Stimulated activated CD4-positive, alpha-beta T cell treated with anti-CD3 and anti-CD28 coated beads, Interleukin-2, amount 100 ng/mL, for 24 hours (primary cell): ENCODE measurements around the gene ZNF624.
A peak's percentile ranks its signal among the peaks of the same experiment; 100 is the strongest.
"Not testable (repeated sequence)": the region's sequence is repeated elsewhere in the genome, so short reads cannot be mapped to it uniquely, and the experiment has no call there.

Experiments
- DNase-seq, 2 donors: peaks; one replicate each; pipeline ENCODE4 v3.0.0-alpha.2; 2020

Gene ZNF624

DNA sequence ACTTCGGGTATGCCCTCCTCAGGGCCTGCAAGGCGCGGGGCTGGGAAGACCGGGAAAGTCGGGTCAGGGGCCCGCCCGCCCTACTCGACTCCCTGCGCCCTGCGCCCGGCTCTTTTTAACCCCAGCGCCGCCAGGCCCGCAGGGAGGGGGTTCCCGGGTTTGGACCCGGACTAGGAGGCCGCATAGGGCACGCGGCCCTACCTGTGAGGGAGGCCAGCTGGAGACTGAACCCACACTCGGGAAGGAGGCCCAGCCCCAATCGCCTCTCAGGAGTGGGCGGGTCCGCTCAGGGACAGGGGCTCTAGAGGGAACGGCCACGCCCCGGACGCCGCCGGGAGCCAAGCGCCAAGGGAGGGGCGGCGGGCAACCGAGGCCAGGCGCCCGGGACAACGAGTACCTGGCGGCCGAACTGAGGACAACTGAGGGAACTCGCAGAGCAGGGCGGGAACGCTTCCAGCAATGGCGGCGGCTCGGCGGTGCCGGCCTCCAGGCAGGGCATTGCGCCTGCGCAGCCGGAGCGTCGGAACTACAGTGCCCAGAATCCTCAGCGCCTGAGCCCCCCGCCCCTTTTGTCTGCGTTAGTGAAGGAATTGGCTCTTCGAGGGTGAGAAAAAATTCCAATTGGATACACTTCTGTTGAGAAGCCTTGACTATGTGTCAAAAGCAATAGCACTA is at the start of gene ZNF624:
Gene ZNF624, minus strand, starts transcription at position 484 of the 675 bp plus-strand sequence.
- DNase-seq, result peak; percentile 88 to 93

DNA sequence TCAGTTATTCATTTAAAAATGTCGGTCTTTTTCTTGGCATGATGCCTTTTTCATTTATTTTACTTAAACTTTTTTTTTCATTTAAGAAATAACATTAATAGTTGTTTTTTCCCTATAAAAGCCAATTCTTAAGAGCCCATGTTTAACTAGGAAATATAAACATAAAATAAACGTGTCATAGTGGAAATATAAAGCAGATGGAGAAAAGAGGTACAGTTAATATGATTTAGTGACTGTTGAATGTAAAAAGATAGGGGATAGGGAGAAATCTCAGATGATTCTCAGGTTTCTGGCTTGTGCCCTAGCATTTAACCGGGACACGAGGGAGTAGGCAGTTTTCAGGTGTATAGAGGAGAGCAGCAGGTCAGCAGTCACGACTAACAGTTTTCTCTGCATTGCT is 44.0 kb upstream of the ZNF624 start:
- DNase-seq, result not testable (repeated sequence)

DNA sequence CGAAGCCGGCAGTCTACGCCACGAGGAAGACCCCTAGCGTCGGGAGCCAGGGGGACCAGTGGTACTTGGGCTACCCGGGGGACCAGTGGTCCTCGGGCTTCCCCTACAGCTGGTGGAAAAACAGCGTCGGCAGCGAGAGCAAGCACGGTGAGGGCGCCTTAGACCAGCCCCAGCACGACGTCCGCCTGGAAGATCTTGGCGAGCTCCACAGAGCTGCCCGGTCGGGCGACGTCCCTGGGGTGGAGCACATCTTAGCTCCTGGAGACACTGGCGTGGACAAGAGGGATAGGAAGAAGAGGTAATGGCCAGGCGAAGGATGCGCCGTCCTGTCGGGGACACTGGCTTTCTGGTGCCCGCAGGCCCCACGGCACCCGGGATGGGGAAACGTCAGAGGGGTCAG is 36.8 kb upstream of the ZNF624 start:
- not testable (repeated sequence) for DNase-seq

DNA sequence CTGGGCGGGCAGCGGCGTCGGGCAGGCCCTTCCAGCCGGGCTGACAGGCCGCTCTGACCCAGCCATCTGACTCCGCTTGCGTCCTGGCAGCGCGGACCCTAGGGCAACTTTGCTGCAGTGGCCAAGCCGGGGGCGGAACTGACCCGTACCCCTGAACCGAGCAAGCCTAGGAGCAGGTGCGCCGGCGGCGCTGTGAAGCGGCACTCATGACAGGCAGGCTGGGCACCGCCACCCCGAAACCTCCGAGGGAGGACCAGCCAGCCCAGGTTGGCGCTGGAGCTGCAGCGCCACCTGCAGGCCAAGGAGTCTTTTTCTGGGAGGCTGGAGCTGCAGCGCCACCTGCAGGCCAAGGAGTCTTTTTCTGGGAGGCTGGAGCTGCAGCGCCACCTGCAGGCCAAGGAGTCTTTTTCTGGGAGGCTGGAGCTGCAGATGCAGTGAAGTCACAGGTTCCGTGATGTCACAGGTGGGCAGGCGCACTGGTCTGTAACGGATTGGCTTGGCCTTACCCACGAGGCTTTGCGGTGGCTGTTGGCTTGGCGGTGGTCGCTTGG is 36.2 kb upstream of the ZNF624 start, which contains the start of gene CCDC144A:
Gene CCDC144A, plus strand, starts transcription at position 511 of the 551 bp plus-strand sequence. CDS start 160 bp downstream, outside the sequence.
- DNase-seq, result peak; percentile 76 to 77

DNA sequence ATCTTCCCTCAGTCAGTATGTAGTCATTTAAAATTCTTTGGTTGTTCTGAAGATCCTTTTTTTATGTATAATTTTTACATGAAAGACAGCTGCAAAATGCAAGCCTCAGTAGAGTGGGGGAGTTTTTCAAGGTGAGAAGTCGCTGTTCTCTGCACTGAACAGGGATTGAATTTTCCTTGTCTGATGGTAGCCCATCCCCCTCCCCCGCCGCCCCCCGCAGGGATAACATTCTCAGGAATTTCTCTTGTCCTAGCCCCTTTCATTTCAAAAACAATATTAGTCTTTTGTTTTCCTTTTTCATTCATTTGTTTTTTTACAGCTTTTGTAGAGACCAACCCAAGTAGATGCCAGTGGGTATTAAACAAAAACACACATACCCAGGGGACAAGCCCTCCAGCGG is 33.5 kb upstream of the ZNF624 start:
- not testable (repeated sequence) for DNase-seq

DNA sequence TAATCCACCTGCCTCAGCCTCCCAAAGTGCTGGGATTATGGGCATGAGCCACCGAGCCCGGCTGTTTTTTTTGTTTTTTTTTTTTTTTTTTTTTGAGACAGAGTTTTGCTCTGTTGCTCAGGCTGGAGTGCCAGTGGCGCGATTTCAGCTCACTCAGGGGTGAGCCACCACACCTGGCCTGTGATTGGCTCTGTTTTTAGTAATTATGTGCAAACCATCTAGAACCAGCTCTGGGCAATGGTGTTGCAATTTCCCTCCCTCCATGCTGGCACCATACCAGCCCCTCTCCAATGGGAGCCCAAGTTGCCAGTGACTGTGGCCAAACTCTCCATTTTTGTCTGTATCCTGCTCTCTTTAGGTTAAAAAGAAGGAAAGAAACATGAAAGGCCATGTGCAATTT is 32.4 kb upstream of the ZNF624 start:
- not testable (repeated sequence) for DNase-seq

DNA sequence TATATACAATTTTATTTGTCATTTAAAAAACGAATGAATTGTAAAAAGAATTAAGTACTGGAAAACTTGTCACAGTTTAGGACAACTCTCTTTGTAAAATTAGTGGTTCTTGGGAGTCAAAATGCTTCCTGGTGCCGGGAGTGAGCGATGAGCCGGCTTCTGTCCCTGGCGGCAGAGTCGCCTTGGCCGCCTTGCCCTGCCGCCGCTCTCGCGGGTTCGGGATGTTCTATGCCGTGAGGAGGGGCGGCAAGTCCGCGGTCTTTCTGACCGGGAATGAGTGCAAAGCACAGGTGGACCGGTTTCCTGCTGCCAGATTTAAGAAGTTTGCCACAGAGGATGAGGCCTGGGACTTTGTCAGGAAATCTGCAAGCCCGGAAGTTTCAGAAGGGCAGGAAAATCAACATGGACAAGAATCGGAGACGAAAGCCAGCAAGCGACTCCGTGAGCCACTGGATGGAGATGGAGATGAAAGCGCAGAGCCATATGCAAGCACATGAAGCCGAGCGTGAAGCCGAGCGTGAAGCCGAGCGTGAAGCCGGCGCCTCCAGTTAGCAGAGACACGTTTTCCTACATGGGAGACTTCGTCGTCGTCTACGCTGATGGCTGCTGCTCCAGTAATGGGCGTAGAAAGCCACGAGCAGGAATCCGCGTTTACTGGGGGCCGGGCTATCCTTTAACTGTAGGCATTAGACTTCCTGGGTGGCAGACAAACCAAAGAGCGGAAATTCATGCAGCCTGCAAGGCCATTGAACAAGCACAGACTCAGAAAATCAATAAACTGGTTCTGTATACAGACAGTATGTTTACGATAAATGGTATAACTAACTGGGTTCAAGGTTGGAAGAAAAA is 29.9 kb upstream of the ZNF624 start:
- DNase-seq, result not testable (repeated sequence)

DNA sequence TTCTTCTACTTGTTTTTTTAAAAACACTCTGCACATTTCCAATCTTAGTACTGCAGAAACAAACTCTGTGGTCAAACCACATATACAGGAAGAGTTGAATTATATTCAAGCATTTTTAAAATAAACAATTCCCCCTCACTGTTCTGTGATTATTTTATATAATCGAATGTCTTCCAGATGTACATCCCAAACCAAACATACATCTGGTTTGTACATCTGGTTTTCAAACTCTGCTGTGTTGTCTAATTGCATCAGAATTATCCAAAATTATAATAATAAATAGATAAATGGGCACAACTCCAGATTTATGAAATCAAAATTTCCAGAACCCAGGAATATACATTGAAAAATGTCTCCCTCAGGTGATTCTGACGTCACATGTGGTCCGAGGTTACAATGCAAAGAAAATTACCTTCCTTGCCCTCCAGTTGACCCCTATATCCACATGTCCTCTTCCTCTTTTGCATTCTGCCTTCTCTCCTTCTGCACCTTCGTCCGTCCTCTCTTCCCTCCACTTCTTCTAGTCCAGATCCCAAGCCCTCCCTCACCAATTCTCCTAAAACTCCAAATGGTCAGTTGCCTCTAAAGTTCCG is 23.1 kb upstream of the ZNF624 start:
- no peak for DNase-seq

DNA sequence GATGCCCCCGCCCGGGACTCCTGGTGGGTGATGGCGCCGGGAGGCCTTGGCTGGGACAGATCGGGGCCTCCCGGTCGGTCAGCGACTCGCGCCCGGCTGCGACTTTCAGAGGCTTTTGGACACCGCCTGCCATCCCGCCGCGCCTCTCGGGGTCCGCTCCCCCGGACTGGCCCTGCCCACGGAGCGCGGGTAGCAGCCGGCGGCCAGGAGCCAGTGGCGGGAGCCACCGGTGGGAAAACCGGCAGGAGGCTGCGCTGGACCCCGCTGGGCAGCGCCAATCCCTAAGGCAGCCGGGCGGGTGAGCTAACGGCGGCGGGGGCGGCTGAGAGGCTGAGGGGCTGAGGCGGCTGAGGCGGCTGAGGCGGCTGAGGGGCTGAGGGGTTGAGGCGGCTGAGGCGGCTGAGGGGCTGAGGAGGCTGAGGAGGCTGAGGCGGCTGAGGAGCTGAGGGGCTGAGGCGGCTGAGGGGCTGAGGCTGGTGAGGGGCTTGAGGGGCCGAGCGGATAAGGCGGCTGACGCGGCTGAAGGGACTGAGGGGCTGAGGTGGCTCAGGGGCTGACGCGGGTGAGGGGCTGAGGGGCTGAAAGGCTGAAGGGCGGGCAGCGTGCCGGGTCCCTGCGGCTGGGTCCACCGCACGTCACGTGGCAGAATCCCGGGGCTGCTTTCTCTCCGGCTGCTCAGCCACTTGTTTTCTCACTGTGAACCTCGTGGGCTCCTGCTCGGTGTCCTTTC is 13.4 kb upstream of the ZNF624 start:
- peak in 1 of 2 donors; percentile 16 for DNase-seq

DNA sequence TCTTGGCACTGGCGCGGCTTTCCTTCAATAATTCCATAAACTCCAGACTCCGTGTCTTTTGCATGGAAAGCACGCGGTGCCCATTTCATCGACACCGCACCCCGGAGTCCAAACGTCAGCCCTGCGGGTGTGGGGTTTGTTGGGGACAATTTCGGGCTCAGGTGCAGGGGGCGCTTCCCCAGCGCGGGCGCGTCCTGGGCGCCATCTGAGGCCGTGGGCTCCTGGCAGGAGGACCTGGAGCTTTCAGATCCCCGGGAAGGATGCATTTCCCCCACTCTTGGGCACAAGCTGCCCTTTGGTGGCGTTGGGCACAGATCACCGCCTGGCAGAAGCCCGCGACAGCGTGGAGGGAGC is 12.9 kb upstream of the ZNF624 start:
- DNase-seq, result not testable (repeated sequence)

DNA sequence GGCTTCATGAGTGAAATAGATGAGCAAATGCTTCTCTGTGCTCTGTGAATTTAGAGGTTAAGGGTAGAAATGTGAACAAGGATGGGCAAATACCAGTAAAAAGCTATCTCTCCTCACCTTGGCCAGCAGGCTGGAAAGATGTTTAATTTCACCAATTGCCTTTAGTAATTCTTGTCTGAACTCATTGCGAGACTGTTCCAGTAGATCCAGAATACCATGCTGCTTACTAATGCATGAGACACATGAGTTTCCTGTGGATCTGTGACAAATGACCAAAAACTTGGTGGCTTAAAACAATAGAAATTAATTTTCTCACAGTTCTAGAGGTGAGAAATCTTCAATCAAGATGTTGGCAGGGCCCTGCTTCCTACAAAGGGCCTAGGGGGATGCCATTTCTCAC is 9.3 kb upstream of the ZNF624 start:
- DNase-seq, result no peak

DNA sequence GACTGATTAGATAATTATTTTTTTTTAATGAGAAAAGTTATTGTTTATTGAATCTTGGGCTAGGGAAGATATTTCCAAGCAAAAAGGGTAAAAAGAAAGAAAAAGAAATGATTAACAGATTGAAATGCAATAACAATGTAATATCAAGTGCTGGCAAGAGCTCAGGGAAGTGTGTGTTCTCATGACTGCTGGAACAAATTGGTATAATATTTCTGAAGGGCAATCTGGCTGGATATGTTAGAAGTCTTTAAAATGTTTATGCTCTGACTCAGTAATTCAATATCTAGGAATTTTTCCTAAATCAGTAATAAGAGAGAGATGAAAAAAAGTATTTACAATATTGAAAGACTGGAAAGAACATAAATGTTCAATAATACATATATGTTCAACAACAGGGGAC is 7.6 kb upstream of the ZNF624 start:
- no peak for DNase-seq

DNA sequence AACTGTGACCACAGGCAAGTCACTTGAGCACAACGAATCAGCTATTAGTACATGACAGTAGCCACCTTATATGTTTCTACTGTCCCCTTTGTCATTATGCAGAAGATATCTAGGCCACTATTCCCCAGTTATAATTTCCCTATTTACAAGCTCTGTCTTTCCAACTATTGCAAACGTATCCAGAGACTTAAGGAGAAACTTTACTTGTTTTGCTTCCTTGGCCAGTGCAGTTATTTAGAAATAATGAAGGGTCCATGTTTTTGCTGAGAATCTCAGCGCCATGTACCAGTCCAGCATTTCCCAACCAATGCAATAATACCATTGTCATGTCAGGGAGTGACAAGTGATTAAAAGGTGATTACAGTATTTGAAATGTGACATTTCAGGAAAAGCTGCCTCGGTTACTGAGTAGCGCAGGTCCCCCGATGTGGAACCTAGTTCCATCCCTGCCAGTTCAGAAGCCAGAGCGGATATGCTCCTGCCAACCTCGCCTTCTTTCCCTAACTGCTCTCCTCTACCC is 743 bp downstream of the ZNF624 start:
- no peak for DNase-seq

DNA sequence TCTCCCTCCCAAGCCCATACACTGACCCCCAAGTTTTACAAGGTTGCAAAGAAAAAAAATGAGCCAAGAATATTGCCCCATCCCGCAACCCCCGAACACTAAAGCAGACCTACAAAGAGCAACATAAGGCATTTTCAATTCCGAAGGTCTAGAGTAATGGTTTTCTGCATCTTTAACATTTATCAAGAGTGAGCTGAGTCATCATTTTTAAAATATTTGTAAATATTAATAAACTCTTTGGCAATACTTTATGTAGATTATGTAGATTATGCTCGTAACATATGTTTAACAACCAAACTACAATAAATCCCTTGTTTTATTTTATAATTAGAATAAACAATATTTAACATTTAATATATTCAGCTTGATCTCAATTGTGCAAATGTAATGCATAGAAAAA is 1.4 kb downstream of the ZNF624 start:
- DNase-seq, result no peak

DNA sequence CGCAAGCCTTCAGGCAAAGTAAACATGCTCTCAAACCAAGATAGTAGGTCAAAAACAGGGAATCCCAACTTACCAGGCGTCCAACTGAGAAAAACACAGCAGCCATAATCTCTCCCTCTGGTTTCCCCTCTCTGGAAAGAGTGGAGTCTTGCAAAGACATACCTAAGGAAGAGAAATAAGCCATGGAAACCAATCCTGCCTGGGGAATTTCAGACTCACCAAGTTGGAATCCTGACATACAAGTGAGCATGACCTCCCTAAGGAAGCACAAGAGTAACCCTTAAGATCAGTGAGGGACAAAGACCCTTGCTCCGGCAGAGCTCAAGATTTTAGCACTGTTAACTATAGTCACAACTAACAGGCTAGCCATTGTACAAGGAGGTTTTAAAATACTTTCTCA is 4.1 kb downstream of the ZNF624 start:
- no peak for DNase-seq

DNA sequence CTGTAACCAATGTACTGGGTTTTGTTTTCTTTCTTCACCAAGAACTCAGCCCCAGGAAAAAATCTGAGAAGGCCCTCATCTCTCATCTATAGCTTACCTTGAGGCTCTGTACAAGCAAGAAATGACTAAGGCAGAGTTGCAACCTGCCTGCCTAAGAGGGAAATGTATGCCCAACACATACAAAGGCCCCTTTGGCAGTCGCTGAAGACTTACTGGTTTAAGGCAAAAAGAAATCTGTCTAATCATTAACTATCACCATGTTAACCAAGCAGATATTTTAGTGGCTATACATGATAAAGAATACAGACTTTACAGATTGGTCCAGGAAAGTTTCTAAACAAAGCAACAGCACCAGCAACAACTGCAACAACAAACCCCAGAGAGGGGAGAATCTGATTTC is 14.2 kb downstream of the ZNF624 start:
- DNase-seq, result no peak

DNA sequence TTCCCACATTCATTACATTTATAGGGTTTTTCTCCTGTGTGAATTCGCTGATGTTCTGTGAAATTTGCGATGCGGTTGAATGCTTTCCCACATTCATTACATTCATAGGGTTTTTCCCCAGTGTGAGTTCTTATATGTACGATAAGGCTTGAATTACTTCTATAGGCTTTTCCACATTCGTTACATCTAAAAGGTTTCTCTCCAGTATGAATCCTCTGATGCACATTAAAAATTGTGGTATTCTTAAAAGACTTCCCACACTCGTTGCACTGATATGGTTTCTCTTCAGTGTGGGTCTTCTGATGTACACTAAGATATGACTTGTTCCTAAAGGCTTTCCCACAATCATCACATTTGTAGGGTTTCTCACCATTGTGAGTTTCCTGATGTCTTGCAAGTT is 30.4 kb downstream of the ZNF624 start:
- DNase-seq, result no peak

DNA sequence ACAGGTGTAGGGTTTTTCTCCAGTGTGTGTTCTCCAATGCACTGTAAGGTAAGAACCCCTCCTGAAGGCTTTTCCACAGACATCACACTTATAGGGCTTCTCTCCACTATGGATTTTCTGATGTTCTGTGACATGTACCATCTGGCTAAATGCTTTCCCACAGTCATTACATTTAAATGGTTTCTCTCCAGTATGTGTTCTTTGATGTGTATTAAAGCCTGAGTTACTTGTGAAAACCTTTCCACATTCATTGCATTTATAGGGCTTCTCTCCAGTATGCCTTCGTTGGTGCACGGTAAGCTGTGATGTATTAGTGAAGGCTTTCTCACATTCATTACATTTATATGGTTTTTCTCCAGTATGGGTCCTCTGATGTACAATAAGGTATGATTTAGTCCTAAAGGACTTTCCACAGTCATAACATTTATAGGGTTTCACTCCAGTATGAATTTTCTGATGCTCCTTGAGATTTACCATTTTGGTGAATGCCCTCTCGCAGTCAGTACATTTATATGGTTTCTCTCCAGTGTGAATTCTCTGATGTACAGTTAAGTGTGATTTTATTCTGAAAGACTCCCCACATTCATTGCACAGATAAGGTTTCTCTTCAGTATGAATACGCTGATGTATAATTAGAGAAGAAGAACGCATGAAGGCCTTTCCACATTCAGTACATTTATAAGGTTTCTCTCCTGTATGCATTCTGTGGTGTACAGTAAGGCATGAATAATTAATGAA is 30.9 kb downstream of the ZNF624 start:
- DNase-seq, result no peak

DNA sequence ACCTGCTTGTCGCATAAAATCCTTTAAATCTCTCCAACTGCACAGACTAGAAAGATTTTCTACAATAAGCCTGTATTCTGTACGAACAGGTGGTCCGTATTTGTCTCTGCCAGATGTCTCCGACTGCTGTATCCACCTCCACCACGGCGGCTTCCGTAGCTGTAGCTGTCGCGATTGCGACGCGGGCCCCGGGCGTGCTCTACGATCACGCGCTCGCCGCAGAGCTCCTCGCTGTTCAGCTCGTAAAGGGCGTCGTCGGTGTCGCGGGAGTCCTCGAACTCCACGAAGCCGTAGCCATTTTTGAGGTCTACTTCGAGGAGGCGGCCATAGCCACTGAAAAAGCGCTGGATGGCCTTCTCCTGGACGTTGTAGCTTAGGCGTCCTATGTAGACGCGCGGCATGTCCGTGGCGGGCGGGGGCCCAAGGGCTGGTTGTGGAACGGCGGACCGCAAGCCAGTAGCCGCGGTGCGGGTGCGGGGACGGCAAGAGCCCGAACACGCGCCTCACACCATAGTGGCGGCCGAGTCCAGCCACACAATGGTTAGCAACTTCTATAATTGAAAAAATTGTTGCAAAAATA is 36.1 kb downstream of the ZNF624 start:
- no peak for DNase-seq

DNA sequence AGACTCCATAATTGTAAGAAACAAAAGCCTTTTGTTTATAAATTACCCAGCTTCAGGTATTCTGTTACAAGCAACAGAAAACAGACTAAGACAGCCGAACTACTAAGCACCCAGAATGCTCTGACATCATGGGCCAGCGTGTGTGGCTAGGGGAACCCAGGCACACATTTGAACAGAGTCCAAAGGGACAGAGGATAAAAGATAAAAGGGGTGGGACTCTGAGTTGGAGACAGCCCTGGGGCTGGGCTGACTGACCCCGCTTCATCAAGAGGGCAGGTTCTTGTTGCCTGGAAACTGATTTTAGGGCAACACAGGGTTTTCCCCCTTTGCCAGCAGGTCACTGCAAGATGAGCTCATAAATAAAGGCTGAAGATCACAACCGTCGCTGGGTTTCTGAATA is 54.1 kb downstream of the ZNF624 start:
- DNase-seq, result no peak

DNA sequence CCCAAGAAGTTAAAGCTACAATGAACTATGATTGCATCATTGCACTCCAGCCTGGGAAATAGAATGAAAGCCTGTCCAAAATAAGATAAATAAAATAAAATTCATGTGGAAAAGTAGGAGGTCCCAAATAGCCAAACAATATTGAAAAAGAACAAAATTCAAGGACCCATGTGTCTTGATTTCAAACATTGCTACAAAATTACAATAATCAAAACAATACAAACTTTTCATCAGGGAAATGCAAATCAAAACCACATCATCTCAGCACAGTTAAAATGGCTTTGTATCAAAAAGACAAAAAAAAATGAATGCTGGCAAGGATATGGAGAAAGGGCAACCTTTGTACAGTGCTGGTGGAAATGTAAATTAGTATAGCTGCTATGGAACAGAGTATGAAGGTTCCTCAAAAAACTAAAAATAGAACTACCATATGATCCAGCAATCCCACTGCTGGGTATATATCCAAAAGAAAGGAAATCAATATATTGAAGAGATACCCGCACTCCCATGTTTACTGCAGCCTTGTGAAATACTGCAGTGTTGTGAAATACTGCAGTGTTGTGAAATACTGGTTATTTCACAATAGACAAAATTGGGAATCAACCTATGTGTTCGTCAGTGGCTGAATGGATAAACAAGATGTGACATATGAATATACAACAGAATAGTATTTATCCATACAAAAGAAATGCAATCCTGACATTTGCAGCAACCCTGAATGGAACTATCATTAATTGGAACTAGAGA is 60.1 kb downstream of the ZNF624 start:
- no peak for DNase-seq
